NCI-H345 treated with DMSO at 0.1 percent for 48 hours (cell line): Measurements from ENCODE around the gene TRAPPC12.
"Not testable (repeated sequence)": the region's sequence is repeated elsewhere in the genome, so short reads cannot be mapped to it uniquely, and the experiment has no call there.

Source experiments
- DNase-seq: peaks from one replicate; lab custom pipeline; 2025; ENCODE audit not compliant: unreplicated experiment; lab: John Stamatoyannopoulos, UW

Gene TRAPPC12

GRCh38 chr2:3379647-3380534 lies at the start of gene TRAPPC12:
Gene TRAPPC12 (plus strand): TSS chr2:3379694. CDS start chr2:3387624, 7,930 bp downstream.
- DNase-seq: peak; percentile 93

GRCh38 chr2:3332133-3332532 lies 47.4 kb upstream of the TRAPPC12 start:
- DNase-seq: no peak

- no peak for DNase-seq
Measured at GRCh38 chr2:3334392-3335345, 44.8 kb upstream of the TRAPPC12 start.

GRCh38 chr2:3336844-3337243 lies 42.6 kb upstream of the TRAPPC12 start:
- DNase-seq: no peak

GRCh38 chr2:3338340-3338739 lies 41.2 kb upstream of the TRAPPC12 start:
- no peak for DNase-seq

GRCh38 chr2:3340144-3340543 lies 39.4 kb upstream of the TRAPPC12 start:
- DNase-seq: no peak

- DNase-seq: no peak
Measured at GRCh38 chr2:3341336-3341735, 38.2 kb upstream of the TRAPPC12 start.

- DNase-seq: no peak
Measured at GRCh38 chr2:3342324-3342723, 37.2 kb upstream of the TRAPPC12 start.

- no peak for DNase-seq
Measured at GRCh38 chr2:3343012-3343411, 36.5 kb upstream of the TRAPPC12 start.

GRCh38 chr2:3344897-3345296 lies 34.6 kb upstream of the TRAPPC12 start:
- no peak for DNase-seq

GRCh38 chr2:3345621-3346020 lies 33.9 kb upstream of the TRAPPC12 start:
- no peak for DNase-seq

- no peak for DNase-seq
Measured at GRCh38 chr2:3348767-3349166, 30.7 kb upstream of the TRAPPC12 start.

- DNase-seq: no peak
Measured at GRCh38 chr2:3349211-3349693, 30.2 kb upstream of the TRAPPC12 start.

GRCh38 chr2:3354986-3355385 lies 24.5 kb upstream of the TRAPPC12 start:
- DNase-seq: peak; percentile 22

GRCh38 chr2:3355951-3356569 lies 23.4 kb upstream of the TRAPPC12 start:
- DNase-seq: no peak

- no peak for DNase-seq
Measured at GRCh38 chr2:3356799-3357198, 22.7 kb upstream of the TRAPPC12 start.

- DNase-seq: not testable (repeated sequence)
Measured at GRCh38 chr2:3357446-3357845, 22.0 kb upstream of the TRAPPC12 start.

GRCh38 chr2:3357926-3358325 lies 21.6 kb upstream of the TRAPPC12 start:
- no peak for DNase-seq

GRCh38 chr2:3361518-3362389 lies 17.7 kb upstream of the TRAPPC12 start:
- no peak for DNase-seq

GRCh38 chr2:3365219-3365618 lies 14.3 kb upstream of the TRAPPC12 start:
- DNase-seq: no peak
